KMS-11 (cell line): Measurements from ENCODE around the gene ZCWPW1.

Source experiments
- H2AFZ ChIP-seq: fragments of 200-600 bp; sonication (generic); 2 replicates; pipeline ENCODE4 v1.6.1; 2016; ENCODE audit warnings: antibody characterized with exemption, mixed run types, low read depth
- H3K27ac ChIP-seq: fragments of 200-600 bp; sonication (generic); 2 replicates; pipeline ENCODE4 v1.6.1; 2016; ENCODE audit warnings: mild to moderate bottlenecking, mixed run types
- H3K27me3 ChIP-seq: fragments of 200-600 bp; sonication (generic); 2 replicates; pipeline ENCODE4 v1.6.1; 2017; ENCODE audit warnings: mild to moderate bottlenecking, low read depth, mixed run types, moderate library complexity; ENCODE audit not compliant: insufficient read depth
- H3K36me3 ChIP-seq: fragments of 200-600 bp; sonication (generic); 2 replicates; pipeline ENCODE4 v1.6.1; 2017; ENCODE audit warnings: mild to moderate bottlenecking, mixed run types; ENCODE audit not compliant: insufficient read depth
- H3K4me1 ChIP-seq: fragments of 200-600 bp; sonication (generic); 2 replicates; pipeline ENCODE4 v1.6.1; 2016; ENCODE audit warnings: mild to moderate bottlenecking, low read depth, mixed run types; ENCODE audit not compliant: poor library complexity, severe bottlenecking
- H3K4me2 ChIP-seq: fragments of 200-600 bp; sonication (generic); 2 replicates; pipeline ENCODE4 v1.7.0; 2016; ENCODE audit warnings: mild to moderate bottlenecking, mixed run types
- H3K4me3 ChIP-seq: fragments of 200-600 bp; sonication (generic); IDR thresholded peaks from 2 replicates; pipeline ENCODE4 v1.6.1; 2017; ENCODE audit warnings: low read depth, low read length, mixed read lengths; ENCODE audit not compliant: insufficient read depth
- H3K79me2 ChIP-seq: fragments of 200-600 bp; sonication (generic); 2 replicates; pipeline ENCODE4 v1.6.1; 2016; ENCODE audit warnings: low read depth, mixed run types; ENCODE audit not compliant: insufficient read depth
- H3K9ac ChIP-seq: fragments of 200-600 bp; sonication (generic); 2 replicates; pipeline ENCODE4 v1.6.1; 2016; ENCODE audit warnings: mild to moderate bottlenecking, mixed run types
- H4K20me1 ChIP-seq: fragments of 200-600 bp; sonication (generic); 2 replicates; pipeline ENCODE4 v1.6.1; 2016; ENCODE audit warnings: mild to moderate bottlenecking, mixed run types; ENCODE audit not compliant: insufficient read depth
- CTCF ChIP-seq: fragments of 200-600 bp; sonication (generic); conservative IDR thresholded peaks from 2 replicates; pipeline ENCODE4 v1.6.1; 2017; ENCODE audit warnings: low read depth, mild to moderate bottlenecking, antibody characterized with exemption, low read length, moderate library complexity, mixed read lengths

The ZCWPW1 gene

GRCh38 chr7:100406767-100407166 is 21.7 kb downstream of the ZCWPW1 start:
- Histone ChIP-seq H3K36me3 (no peaks in the 10 kb centered on the region), H3K79me2 (no peaks in the 10 kb centered on the region), H3K9ac (no peak overlapping the region), H2AFZ (no peak overlapping the region), H3K4me1 (peaks cover 11% of the 10 kb centered on the region), H3K4me2 (no peak overlapping the region), H3K4me3 (no peak overlapping the region), H3K27ac (no peak overlapping the region), H3K27me3 (peaks cover 25% of the 10 kb centered on the region; the same call in 1 of the 2 replicates), H4K20me1 (no peaks in the 10 kb centered on the region)
- TF ChIP-seq CTCF, result no peak

GRCh38 chr7:100402241-100402640 is 26.3 kb downstream of the ZCWPW1 start:
- Histone ChIP-seq H4K20me1 (no peaks in the 10 kb centered on the region), H3K79me2 (no peaks in the 10 kb centered on the region), H2AFZ (no peak overlapping the region), H3K4me3 (no peak overlapping the region), H3K27ac (no peak overlapping the region), H3K27me3 (peaks cover 42% of the 10 kb centered on the region), H3K9ac (no peak overlapping the region), H3K4me2 (no peak overlapping the region), H3K4me1 (peaks cover 17% of the 10 kb centered on the region), H3K36me3 (no peaks in the 10 kb centered on the region)
- no peak for TF ChIP-seq CTCF

GRCh38 chr7:100401811-100402210 is 26.7 kb downstream of the ZCWPW1 start:
- Histone ChIP-seq H2AFZ (no peak overlapping the region), H3K36me3 (no peaks in the 10 kb centered on the region), H3K4me3 (no peak overlapping the region), H4K20me1 (no peaks in the 10 kb centered on the region), H3K4me1 (peaks cover 17% of the 10 kb centered on the region), H3K27ac (no peak overlapping the region), H3K27me3 (peaks cover 39% of the 10 kb centered on the region), H3K4me2 (no peak overlapping the region), H3K9ac (no peak overlapping the region), H3K79me2 (no peaks in the 10 kb centered on the region)
- TF ChIP-seq CTCF, result no peak

GRCh38 chr7:100400656-100401055 is 27.8 kb downstream of the ZCWPW1 start:
- Histone ChIP-seq H3K4me2 (no peak overlapping the region), H3K9ac (no peak overlapping the region), H3K36me3 (no peaks in the 10 kb centered on the region), H3K27ac (no peak overlapping the region), H3K27me3 (peaks cover 31% of the 10 kb centered on the region), H2AFZ (no peak overlapping the region), H3K79me2 (no peaks in the 10 kb centered on the region), H4K20me1 (no peaks in the 10 kb centered on the region), H3K4me1 (peaks cover 24% of the 10 kb centered on the region), H3K4me3 (no peak overlapping the region)
- no peak for TF ChIP-seq CTCF
